ENCODE measurements around the gene TRPM4. TPM values are rescaled to one million over a fixed set of nuclear protein-coding genes. Genes with fewer than 3 reads are reported as not detected.

Gene TRPM4
- total and polyA plus RNA-seq, 2 experiments from 2014 or later: 16.5 to 25.7 TPM

DNA sequence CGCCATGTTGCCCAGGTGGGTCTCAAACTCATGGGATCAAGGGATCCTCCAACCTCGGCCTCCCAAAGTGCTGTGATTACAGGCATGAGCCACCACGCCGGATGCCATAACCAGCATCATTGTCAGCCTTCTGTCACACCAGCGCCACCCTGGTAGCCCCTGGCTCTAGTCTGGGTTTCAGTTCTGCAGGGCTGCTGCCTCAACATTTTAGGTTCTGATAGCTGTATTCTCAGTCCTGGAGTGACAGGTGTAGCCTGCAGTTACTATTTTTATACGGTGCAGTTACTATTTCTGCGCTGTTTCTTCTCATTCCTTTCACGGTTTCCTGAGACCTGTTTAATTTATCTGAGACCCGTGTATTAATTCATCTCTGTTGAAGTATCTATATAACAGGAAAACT lies 57.1 kb downstream of the TRPM4 start:
- H3K27ac ChIP-seq (ENCODE audit: low read depth): no peak overlapping the region
- no peaks in the 10 kb centered on the region for H3K9me2 ChIP-seq (ENCODE audit: insufficient read depth)
- no peak overlapping the region for H3K4me2 ChIP-seq
- DNase-seq (ENCODE audit: low spot score): no peak
- H4K20me1 ChIP-seq (replicated peaks; ENCODE audit: insufficient read depth): no peaks in the 10 kb centered on the region; the same call in 1 of the 2 replicates
- H3K36me3 ChIP-seq (ENCODE audit: insufficient read depth): no peaks in the 10 kb centered on the region
- H3K27ac Mint-ChIP-seq: no peak overlapping the region
- H3K4me3 Mint-ChIP-seq: no peak overlapping the region
- H3K36me3 Mint-ChIP-seq (ENCODE audit: low read depth): peaks cover 16% of the 10 kb centered on the region; the same call in 1 of the 3 replicates
- TF ChIP-seq ZNF331 (CRISPR knock-in tag; IDR thresholded peaks at IDR 0.05; ENCODE audit: low read depth) (no peak), CREB1 (CRISPR knock-in tag; IDR thresholded peaks at IDR 0.05; ENCODE audit: low read depth) (no peak), ZNF114 (CRISPR knock-in tag; IDR thresholded peaks at IDR 0.05) (no peak), NANOG (IDR thresholded peaks at IDR 0.05; ENCODE audit: borderline replicate concordance) (no peak), REST (IDR thresholded peaks at IDR 0.05; ENCODE audit: unreplicated experiment) (no peak), EZH2phosphoT487 (IDR thresholded peaks at IDR 0.05; ENCODE audit: unreplicated experiment) (no peak), POLR2AphosphoS5 (IDR thresholded peaks at IDR 0.05; ENCODE audit: low read depth) (no peak), STAT1 (IDR thresholded peaks at IDR 0.05; ENCODE audit: unreplicated experiment) (no peak), JUNB (IDR thresholded peaks at IDR 0.05; ENCODE audit: unreplicated experiment) (no peak), EZH2 (IDR thresholded peaks at IDR 0.05; ENCODE audit: low read depth, unreplicated experiment) (no peak)
- TF ChIP-seq, protein P1, sequence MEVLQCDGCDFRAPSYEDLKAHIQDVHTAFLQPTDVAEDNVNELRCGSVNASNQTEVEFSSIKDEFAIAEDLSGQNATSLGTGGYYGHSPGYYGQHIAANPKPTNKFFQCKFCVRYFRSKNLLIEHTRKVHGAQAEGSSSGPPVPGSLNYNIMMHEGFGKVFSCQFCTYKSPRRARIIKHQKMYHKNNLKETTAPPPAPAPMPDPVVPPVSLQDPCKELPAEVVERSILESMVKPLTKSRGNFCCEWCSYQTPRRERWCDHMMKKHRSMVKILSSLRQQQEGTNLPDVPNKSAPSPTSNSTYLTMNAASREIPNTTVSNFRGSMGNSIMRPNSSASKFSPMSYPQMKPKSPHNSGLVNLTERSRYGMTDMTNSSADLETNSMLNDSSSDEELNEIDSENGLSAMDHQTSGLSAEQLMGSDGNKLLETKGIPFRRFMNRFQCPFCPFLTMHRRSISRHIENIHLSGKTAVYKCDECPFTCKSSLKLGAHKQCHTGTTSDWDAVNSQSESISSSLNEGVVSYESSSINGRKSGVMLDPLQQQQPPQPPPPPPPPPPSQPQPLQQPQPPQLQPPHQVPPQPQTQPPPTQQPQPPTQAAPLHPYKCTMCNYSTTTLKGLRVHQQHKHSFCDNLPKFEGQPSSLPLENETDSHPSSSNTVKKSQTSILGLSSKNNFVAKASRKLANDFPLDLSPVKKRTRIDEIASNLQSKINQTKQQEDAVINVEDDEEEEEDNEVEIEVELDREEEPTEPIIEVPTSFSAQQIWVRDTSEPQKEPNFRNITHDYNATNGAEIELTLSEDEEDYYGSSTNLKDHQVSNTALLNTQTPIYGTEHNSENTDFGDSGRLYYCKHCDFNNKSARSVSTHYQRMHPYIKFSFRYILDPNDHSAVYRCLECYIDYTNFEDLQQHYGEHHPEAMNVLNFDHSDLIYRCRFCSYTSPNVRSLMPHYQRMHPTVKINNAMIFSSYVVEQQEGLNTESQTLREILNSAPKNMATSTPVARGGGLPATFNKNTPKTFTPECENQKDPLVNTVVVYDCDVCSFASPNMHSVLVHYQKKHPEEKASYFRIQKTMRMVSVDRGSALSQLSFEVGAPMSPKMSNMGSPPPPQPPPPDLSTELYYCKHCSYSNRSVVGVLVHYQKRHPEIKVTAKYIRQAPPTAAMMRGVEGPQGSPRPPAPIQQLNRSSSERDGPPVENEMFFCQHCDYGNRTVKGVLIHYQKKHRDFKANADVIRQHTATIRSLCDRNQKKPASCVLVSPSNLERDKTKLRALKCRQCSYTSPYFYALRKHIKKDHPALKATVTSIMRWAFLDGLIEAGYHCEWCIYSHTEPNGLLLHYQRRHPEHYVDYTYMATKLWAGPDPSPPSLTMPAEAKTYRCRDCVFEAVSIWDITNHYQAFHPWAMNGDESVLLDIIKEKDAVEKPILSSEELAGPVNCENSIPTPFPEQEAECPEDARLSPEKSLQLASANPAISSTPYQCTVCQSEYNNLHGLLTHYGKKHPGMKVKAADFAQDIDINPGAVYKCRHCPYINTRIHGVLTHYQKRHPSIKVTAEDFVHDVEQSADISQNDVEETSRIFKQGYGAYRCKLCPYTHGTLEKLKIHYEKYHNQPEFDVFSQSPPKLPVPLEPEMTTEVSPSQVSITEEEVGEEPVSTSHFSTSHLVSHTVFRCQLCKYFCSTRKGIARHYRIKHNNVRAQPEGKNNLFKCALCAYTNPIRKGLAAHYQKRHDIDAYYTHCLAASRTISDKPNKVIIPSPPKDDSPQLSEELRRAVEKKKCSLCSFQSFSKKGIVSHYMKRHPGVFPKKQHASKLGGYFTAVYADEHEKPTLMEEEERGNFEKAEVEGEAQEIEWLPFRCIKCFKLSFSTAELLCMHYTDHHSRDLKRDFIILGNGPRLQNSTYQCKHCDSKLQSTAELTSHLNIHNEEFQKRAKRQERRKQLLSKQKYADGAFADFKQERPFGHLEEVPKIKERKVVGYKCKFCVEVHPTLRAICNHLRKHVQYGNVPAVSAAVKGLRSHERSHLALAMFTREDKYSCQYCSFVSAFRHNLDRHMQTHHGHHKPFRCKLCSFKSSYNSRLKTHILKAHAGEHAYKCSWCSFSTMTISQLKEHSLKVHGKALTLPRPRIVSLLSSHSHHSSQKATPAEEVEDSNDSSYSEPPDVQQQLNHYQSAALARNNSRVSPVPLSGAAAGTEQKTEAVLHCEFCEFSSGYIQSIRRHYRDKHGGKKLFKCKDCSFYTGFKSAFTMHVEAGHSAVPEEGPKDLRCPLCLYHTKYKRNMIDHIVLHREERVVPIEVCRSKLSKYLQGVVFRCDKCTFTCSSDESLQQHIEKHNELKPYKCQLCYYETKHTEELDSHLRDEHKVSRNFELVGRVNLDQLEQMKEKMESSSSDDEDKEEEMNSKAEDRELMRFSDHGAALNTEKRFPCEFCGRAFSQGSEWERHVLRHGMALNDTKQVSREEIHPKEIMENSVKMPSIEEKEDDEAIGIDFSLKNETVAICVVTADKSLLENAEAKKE (CRISPR knock-in tag; IDR thresholded peaks at IDR 0.05): no peak
- TF ChIP-seq, protein P2, sequence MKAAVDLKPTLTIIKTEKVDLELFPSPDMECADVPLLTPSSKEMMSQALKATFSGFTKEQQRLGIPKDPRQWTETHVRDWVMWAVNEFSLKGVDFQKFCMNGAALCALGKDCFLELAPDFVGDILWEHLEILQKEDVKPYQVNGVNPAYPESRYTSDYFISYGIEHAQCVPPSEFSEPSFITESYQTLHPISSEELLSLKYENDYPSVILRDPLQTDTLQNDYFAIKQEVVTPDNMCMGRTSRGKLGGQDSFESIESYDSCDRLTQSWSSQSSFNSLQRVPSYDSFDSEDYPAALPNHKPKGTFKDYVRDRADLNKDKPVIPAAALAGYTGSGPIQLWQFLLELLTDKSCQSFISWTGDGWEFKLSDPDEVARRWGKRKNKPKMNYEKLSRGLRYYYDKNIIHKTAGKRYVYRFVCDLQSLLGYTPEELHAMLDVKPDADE (IDR thresholded peaks at IDR 0.05): no peak
- TF ChIP-seq, protein P3, sequence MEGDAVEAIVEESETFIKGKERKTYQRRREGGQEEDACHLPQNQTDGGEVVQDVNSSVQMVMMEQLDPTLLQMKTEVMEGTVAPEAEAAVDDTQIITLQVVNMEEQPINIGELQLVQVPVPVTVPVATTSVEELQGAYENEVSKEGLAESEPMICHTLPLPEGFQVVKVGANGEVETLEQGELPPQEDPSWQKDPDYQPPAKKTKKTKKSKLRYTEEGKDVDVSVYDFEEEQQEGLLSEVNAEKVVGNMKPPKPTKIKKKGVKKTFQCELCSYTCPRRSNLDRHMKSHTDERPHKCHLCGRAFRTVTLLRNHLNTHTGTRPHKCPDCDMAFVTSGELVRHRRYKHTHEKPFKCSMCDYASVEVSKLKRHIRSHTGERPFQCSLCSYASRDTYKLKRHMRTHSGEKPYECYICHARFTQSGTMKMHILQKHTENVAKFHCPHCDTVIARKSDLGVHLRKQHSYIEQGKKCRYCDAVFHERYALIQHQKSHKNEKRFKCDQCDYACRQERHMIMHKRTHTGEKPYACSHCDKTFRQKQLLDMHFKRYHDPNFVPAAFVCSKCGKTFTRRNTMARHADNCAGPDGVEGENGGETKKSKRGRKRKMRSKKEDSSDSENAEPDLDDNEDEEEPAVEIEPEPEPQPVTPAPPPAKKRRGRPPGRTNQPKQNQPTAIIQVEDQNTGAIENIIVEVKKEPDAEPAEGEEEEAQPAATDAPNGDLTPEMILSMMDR (conservative IDR thresholded peaks at IDR 0.05; ENCODE audit: low read depth in 2 of 2): no peak
- no peak for ATAC-seq
- H3K4me3 ChIP-seq: no peak overlapping the region
- H3K79me2 ChIP-seq (replicated peaks; ENCODE audit: insufficient read depth): no peaks in the 10 kb centered on the region
- peaks cover 4% of the 10 kb centered on the region for H3K4me1 Mint-ChIP-seq
- H3K9me3 Mint-ChIP-seq: peaks cover 8% of the 10 kb centered on the region
- H3K27me3 Mint-ChIP-seq (ENCODE audit: insufficient read depth, low read depth, poor library complexity): peaks cover 6% of the 10 kb centered on the region
- no peak overlapping the region for H2AFZ ChIP-seq
- peaks cover 10% of the 10 kb centered on the region for H3F3A ChIP-seq (replicated peaks; ENCODE audit: low read depth)
- H3K4me1 ChIP-seq (ENCODE audit: insufficient read depth): peaks cover 8% of the 10 kb centered on the region; the same call in 1 of the 2 replicates
- H3K27me3 ChIP-seq (ENCODE audit: insufficient read depth): no peaks in the 10 kb centered on the region
